Renal cortex interstitium (tissue), 11 donors: ENCODE measurements around the gene ARPC1A. TPM values are rescaled to one million over a fixed set of nuclear protein-coding genes. Genes with fewer than 3 reads are reported as not detected.
"Not testable (repeated sequence)": the region's sequence is repeated elsewhere in the genome, so short reads cannot be mapped to it uniquely, and the experiment has no call there.

Source experiments
- DNase-seq, 11 donors: peaks; one replicate each; pipeline ENCODE4 v3.0.0-alpha.2; 2013; ENCODE audit warnings: low read depth in 9 of 11, low spot score in 4 of 11; ENCODE audit errors: extremely low read depth in 1 of 11
- polyA plus RNA-seq, 3 donors: library from polyadenylated mRNA; unstranded; fragments of 120-200 nt; gene quantifications; one replicate each; pipeline ENCODE4 v1.2.1, GENCODE V29; 2013; ENCODE audit not compliant: insufficient read length in 3 of 3

The ARPC1A gene
- polyA plus RNA-seq, 3 donors = 101 to 114 (median 109) TPM

- no peak for DNase-seq
Measured at GRCh38 chr7:99380032-99380822, 54.5 kb downstream of the ARPC1A start.

- DNase-seq = no peak
Measured at GRCh38 chr7:99380823-99381663, 55.3 kb downstream of the ARPC1A start.

GRCh38 chr7:99381664-99382075, 56.0 kb downstream of the ARPC1A start:
- no peak for DNase-seq

- no peak for DNase-seq
Measured at GRCh38 chr7:99383203-99383602, 57.5 kb downstream of the ARPC1A start.

GRCh38 chr7:99383791-99384370, 58.2 kb downstream of the ARPC1A start:
- DNase-seq = no peak

- no peak for DNase-seq
Measured at GRCh38 chr7:99384523-99384922, 58.8 kb downstream of the ARPC1A start.

- no peak for DNase-seq
Measured at GRCh38 chr7:99385564-99385963, 59.9 kb downstream of the ARPC1A start.

- DNase-seq = no peak
Measured at GRCh38 chr7:99386584-99387238, 61.0 kb downstream of the ARPC1A start.

- not testable (repeated sequence) for DNase-seq
Measured at GRCh38 chr7:99387239-99387635, 61.5 kb downstream of the ARPC1A start.

GRCh38 chr7:99387912-99388311, 62.2 kb downstream of the ARPC1A start:
- DNase-seq = no peak

GRCh38 chr7:99389772-99390171, 64.1 kb downstream of the ARPC1A start:
- no peak for DNase-seq

GRCh38 chr7:99390941-99391602, 65.4 kb downstream of the ARPC1A start:
- no peak for DNase-seq

- DNase-seq = no peak
Measured at GRCh38 chr7:99392046-99392445, 66.3 kb downstream of the ARPC1A start.

GRCh38 chr7:99392659-99393354, 67.1 kb downstream of the ARPC1A start:
- DNase-seq = peak in 1 of 11 donors; percentile 63

GRCh38 chr7:99393355-99394187, 67.9 kb downstream of the ARPC1A start:
- DNase-seq = no peak

GRCh38 chr7:99394188-99394502, 68.4 kb downstream of the ARPC1A start:
- no peak for DNase-seq

- DNase-seq = no peak
Measured at GRCh38 chr7:99395616-99396327, 70.1 kb downstream of the ARPC1A start.
